ENCODE measurements around the gene RBMS3. TPM values are rescaled to one million over a fixed set of nuclear protein-coding genes. Genes with fewer than 3 reads are reported as not detected.

Gene RBMS3
- total RNA-seq, 1 experiment from 2014 or later = 7.4 TPM

- Mint-ChIP-seq H3K27me3 (ENCODE audit: insufficient read depth, unreplicated experiment) (no peaks in the 10 kb centered on the region), H3K9me3 (ENCODE audit: unreplicated experiment) (peaks cover 9% of the 10 kb centered on the region), H3K27ac (ENCODE audit: unreplicated experiment) (no peak overlapping the region), H3K4me1 (ENCODE audit: low read depth, unreplicated experiment) (peaks cover 15% of the 10 kb centered on the region), H3K36me3 (ENCODE audit: insufficient read depth, unreplicated experiment) (no peaks in the 10 kb centered on the region), H3K4me3 (ENCODE audit: unreplicated experiment) (no peak overlapping the region)
- no peak for DNase-seq
- Histone ChIP-seq H3K4me3 (ENCODE audit: low read depth, low read length) (no peak overlapping the region), H3K4me1 (peaks cover 11% of the 10 kb centered on the region; the same call in 1 of the 2 replicates), H3K27me3 (replicated peaks; ENCODE audit: control insufficient read depth, insufficient read depth, low read length) (no peaks in the 10 kb centered on the region), H3K9me3 (no peaks in the 10 kb centered on the region), H3K36me3 (ENCODE audit: control insufficient read depth, insufficient read depth, low read length) (no peaks in the 10 kb centered on the region)
- intact Hi-C loops (cut with micrococcal nuclease; ENCODE audit: unreplicated experiment) = no loop called here
- no peak for TF ChIP-seq CTCF (IDR thresholded peaks at IDR 0.05; ENCODE audit: insufficient read depth in 1 of 2, low read depth in 1 of 2, low read length in 1 of 2, severe bottlenecking in 1 of 2, unreplicated experiment in 1 of 2)
- ChIA-PET CTCF (no interaction called here), POLR2A (no interaction called here)
- no TSS peak for BruUV-seq (replicated peaks)
Measured at GRCh38 chr3:29513236-29513635, 232.4 kb downstream of the RBMS3 start.

- Histone ChIP-seq H3K36me3 (ENCODE audit: control insufficient read depth, insufficient read depth, low read length) (no peaks in the 10 kb centered on the region), H3K4me3 (ENCODE audit: low read depth, low read length) (no peak overlapping the region), H3K4me1 (peaks cover 11% of the 10 kb centered on the region; the same call in 1 of the 2 replicates), H3K27me3 (replicated peaks; ENCODE audit: control insufficient read depth, insufficient read depth, low read length) (no peaks in the 10 kb centered on the region), H3K9me3 (no peaks in the 10 kb centered on the region)
- no peak for TF ChIP-seq CTCF (IDR thresholded peaks at IDR 0.05; ENCODE audit: insufficient read depth in 1 of 2, low read depth in 1 of 2, low read length in 1 of 2, severe bottlenecking in 1 of 2, unreplicated experiment in 1 of 2)
- no peak for DNase-seq
- Mint-ChIP-seq H3K36me3 (ENCODE audit: insufficient read depth, unreplicated experiment) (no peaks in the 10 kb centered on the region), H3K27me3 (ENCODE audit: insufficient read depth, unreplicated experiment) (no peaks in the 10 kb centered on the region), H3K27ac (ENCODE audit: unreplicated experiment) (no peak overlapping the region), H3K4me3 (ENCODE audit: unreplicated experiment) (no peak overlapping the region), H3K4me1 (ENCODE audit: low read depth, unreplicated experiment) (peaks cover 15% of the 10 kb centered on the region), H3K9me3 (ENCODE audit: unreplicated experiment) (peaks cover 7% of the 10 kb centered on the region)
- CTCF ChIA-PET = no interaction called here
- no TSS peak for BruUV-seq (replicated peaks)
- POLR2A ChIA-PET = interaction anchor here (0.5 kb wide), 1 partner anchor 11 kb away, joined by 3 read pairs; no protein-coding TSS in a partner anchor
- intact Hi-C loops (cut with micrococcal nuclease; ENCODE audit: unreplicated experiment) = no loop called here
Measured at GRCh38 chr3:29514170-29514569, 233.3 kb downstream of the RBMS3 start.

- intact Hi-C loops (cut with micrococcal nuclease; ENCODE audit: unreplicated experiment) = loop anchor here (1.0 kb wide), 1 partner anchor 12 kb away; no protein-coding TSS in a partner anchor
- no peaks in the 10 kb centered on the region for H3K27me3 Mint-ChIP-seq (ENCODE audit: insufficient read depth, unreplicated experiment)
- Histone ChIP-seq H3K4me1 (peaks cover 11% of the 10 kb centered on the region; the same call in 1 of the 2 replicates), H3K27me3 (replicated peaks; ENCODE audit: control insufficient read depth, insufficient read depth, low read length) (no peaks in the 10 kb centered on the region), H3K4me3 (ENCODE audit: low read depth, low read length) (no peak overlapping the region), H3K36me3 (ENCODE audit: control insufficient read depth, insufficient read depth, low read length) (no peaks in the 10 kb centered on the region), H3K9me3 (no peaks in the 10 kb centered on the region)
- H3K36me3 Mint-ChIP-seq (ENCODE audit: insufficient read depth, unreplicated experiment) = no peaks in the 10 kb centered on the region
- no peak overlapping the region for H3K27ac Mint-ChIP-seq (ENCODE audit: unreplicated experiment)
- H3K4me3 Mint-ChIP-seq (ENCODE audit: unreplicated experiment) = no peak overlapping the region
- ChIA-PET POLR2A (no interaction called here), CTCF (no interaction called here)
- H3K4me1 Mint-ChIP-seq (ENCODE audit: low read depth, unreplicated experiment) = peaks cover 15% of the 10 kb centered on the region
- no TSS peak for BruUV-seq (replicated peaks)
- no peak for TF ChIP-seq CTCF (IDR thresholded peaks at IDR 0.05; ENCODE audit: insufficient read depth in 1 of 2, low read depth in 1 of 2, low read length in 1 of 2, severe bottlenecking in 1 of 2, unreplicated experiment in 1 of 2)
- DNase-seq = no peak
- H3K9me3 Mint-ChIP-seq (ENCODE audit: unreplicated experiment) = no peaks in the 10 kb centered on the region
Measured at GRCh38 chr3:29514912-29515311, 234.0 kb downstream of the RBMS3 start.

Data from Caco-2 (cell line).